Trophoblast cell (in vitro differentiated cells and primary cell): Measurements from ENCODE around the gene COX6A2.
A peak's percentile ranks its signal among the peaks of the same experiment; 100 is the strongest.

Experiments
- DNase-seq, 2 donors: peaks; one replicate each; pipeline ENCODE4 v3.0.0-alpha.2; 2016
- H2AFZ ChIP-seq: 2 replicates; pipeline ENCODE4 v1.6.1; 2013; ENCODE audit warnings: low read length, moderate library complexity, mild to moderate bottlenecking; ENCODE audit not compliant: insufficient read depth, poor library complexity
- H2AK5ac ChIP-seq: 2 replicates; pipeline ENCODE4 v1.6.1; 2013; ENCODE audit warnings: mild to moderate bottlenecking, low read length
- H2BK120ac ChIP-seq: 2 replicates; pipeline ENCODE4 v1.6.1; 2013; ENCODE audit warnings: low read length, mild to moderate bottlenecking, moderate library complexity; ENCODE audit not compliant: insufficient read depth, poor library complexity
- H2BK12ac ChIP-seq: 2 replicates; pipeline ENCODE4 v1.6.1; 2013; ENCODE audit warnings: mild to moderate bottlenecking, low read length, moderate library complexity
- H2BK5ac ChIP-seq: 2 replicates; pipeline ENCODE4 v1.6.1; 2013; ENCODE audit warnings: low read length, low read depth, moderate library complexity, mild to moderate bottlenecking; ENCODE audit not compliant: poor library complexity
- H3K14ac ChIP-seq: 2 replicates; pipeline ENCODE4 v1.6.1; 2013; ENCODE audit warnings: mild to moderate bottlenecking, low read length
- H3K18ac ChIP-seq: 2 replicates; pipeline ENCODE4 v1.6.1; 2013; ENCODE audit warnings: mild to moderate bottlenecking, low read length
- H3K23ac ChIP-seq: 2 replicates; pipeline ENCODE4 v1.6.1; 2013; ENCODE audit warnings: low read length
- H3K27ac ChIP-seq: 2 replicates; pipeline ENCODE4 v1.5.1; 2013; ENCODE audit warnings: low read depth, mild to moderate bottlenecking, inconsistent platforms, low read length, moderate library complexity
- H3K27me3 ChIP-seq: 2 replicates; pipeline ENCODE4 v1.6.1; 2013; ENCODE audit warnings: inconsistent platforms, mild to moderate bottlenecking, low read length, moderate library complexity; ENCODE audit not compliant: insufficient read depth
- H3K36me3 ChIP-seq, 2 experiments: 1 replicate in 1 of 2; 2 replicates in 1 of 2; pipeline ENCODE4 v1.6.1; 2013; ENCODE audit warnings: low read length in 2 of 2, mild to moderate bottlenecking in 2 of 2, moderate library complexity in 1 of 2; ENCODE audit not compliant: insufficient read depth in 2 of 2, control insufficient read depth in 1 of 2
- H3K4ac ChIP-seq: 2 replicates; pipeline ENCODE4 v1.6.1; 2013; ENCODE audit warnings: low read depth, mild to moderate bottlenecking, low read length, moderate library complexity
- H3K4me1 ChIP-seq, 2 experiments: 1 replicate in 1 of 2; 2 replicates in 1 of 2; pipeline ENCODE4 v1.6.1; 2013; ENCODE audit warnings: low read length in 2 of 2, mild to moderate bottlenecking in 2 of 2, moderate library complexity in 1 of 2; ENCODE audit not compliant: insufficient read depth in 2 of 2, control insufficient read depth in 1 of 2
- H3K4me2 ChIP-seq: 2 replicates; pipeline ENCODE4 v1.6.1; 2013; ENCODE audit warnings: inconsistent platforms, mild to moderate bottlenecking, low read length, moderate library complexity
- H3K4me3 ChIP-seq: 2 replicates; pipeline ENCODE4 v1.5.1; 2013; ENCODE audit warnings: mild to moderate bottlenecking, low read depth, low read length, inconsistent platforms
- H3K79me1 ChIP-seq: one replicate; pipeline ENCODE4 v1.6.1; 2013; ENCODE audit warnings: low read length
- H3K79me2 ChIP-seq: 2 replicates; pipeline ENCODE4 v1.6.1; 2013; ENCODE audit warnings: low read length, mild to moderate bottlenecking; ENCODE audit not compliant: control insufficient read depth, insufficient read depth, poor library complexity
- H3K9ac ChIP-seq: 2 replicates; pipeline ENCODE4 v1.6.1; 2013; ENCODE audit warnings: mild to moderate bottlenecking, low read length
- H3K9me3 ChIP-seq: 2 replicates; pipeline ENCODE4 v1.6.1; 2013; ENCODE audit warnings: low read depth, mild to moderate bottlenecking, control low read depth, inconsistent platforms, low read length; ENCODE audit not compliant: insufficient read depth
- H4K12ac ChIP-seq: 2 replicates; pipeline ENCODE4 v1.6.1; 2013; ENCODE audit warnings: low read depth, mild to moderate bottlenecking, low read length, moderate library complexity
- H4K8ac ChIP-seq: 2 replicates; pipeline ENCODE4 v1.6.1; 2013; ENCODE audit warnings: low read depth, mild to moderate bottlenecking, low read length, moderate library complexity
- H4K91ac ChIP-seq: one replicate; pipeline ENCODE4 v1.6.1; 2013; ENCODE audit warnings: low read depth, mild to moderate bottlenecking, low read length, moderate library complexity
- WGBS: extraction: QIAGEN DNeasy Blood & Tissue Kit; methylation state at CpG from one replicate; pipeline ENCODE4 v1.1.7; 2013; ENCODE audit warnings: missing lambda C conversion rate; ENCODE audit not compliant: insufficient read length, insufficient coverage; ENCODE audit errors: extremely low coverage; 5-methylcytosine and 5-hydroxymethylcytosine counted together

COX6A2 gene

DNA sequence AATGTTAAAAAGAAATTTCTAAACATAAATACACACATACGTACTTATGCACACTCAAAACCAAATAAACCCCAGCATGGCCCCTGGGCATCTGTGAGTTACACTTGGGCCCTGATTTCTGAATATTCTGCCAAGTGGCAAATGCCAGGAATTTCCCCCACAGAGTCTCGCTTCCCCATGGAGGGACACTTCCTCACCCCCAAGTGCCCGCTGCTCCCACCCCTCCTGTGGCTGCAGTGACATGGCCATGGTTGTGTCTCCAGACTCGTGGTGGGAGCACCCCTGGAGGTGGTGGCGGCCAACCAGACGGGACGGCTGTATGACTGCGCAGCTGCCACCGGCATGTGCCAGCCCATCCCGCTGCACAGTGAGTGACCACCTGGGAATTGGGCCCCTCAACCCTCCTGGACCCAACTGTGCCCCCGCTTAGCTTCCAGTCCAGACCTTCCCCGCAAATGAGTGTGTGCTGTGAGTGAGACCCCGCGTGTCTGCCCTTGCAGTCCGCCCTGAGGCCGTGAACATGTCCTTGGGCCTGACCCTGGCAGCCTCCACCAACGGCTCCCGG, 31.0 kb downstream of the COX6A2 start:
- H3K36me3 ChIP-seq, result no peaks in the 10 kb centered on the region
- peaks cover 11% of the 10 kb centered on the region for H3K9me3 ChIP-seq
- no peak overlapping the region for H2BK12ac ChIP-seq
- H3K4ac ChIP-seq, result no peak overlapping the region
- no peak overlapping the region for H3K9ac ChIP-seq
- no peaks in the 10 kb centered on the region for H3K79me2 ChIP-seq
- H3K27me3 ChIP-seq, result no peaks in the 10 kb centered on the region
- H3K79me1 ChIP-seq, result no peaks in the 10 kb centered on the region
- no peak overlapping the region for H3K4me3 ChIP-seq
- no CpG with 5 or more reads among the region's 18 CpGs for WGBS
- H4K91ac ChIP-seq, result no peak overlapping the region
- no peak overlapping the region for H2AFZ ChIP-seq
- no peak overlapping the region for H2AK5ac ChIP-seq
- H3K4me1 ChIP-seq, result no peaks in the 10 kb centered on the region
- H3K4me2 ChIP-seq, result no peak overlapping the region
- no peak overlapping the region for H3K14ac ChIP-seq
- peak overlapping the region; percentile 45 for H4K12ac ChIP-seq
- H2BK5ac ChIP-seq, result no peak overlapping the region
- no peak overlapping the region for H3K23ac ChIP-seq
- no peak overlapping the region for H4K8ac ChIP-seq
- DNase-seq, result peak in 1 of 2 donors; percentile 10
- no peak overlapping the region for H2BK120ac ChIP-seq
- no peak overlapping the region for H3K27ac ChIP-seq
- H3K18ac ChIP-seq, result no peak overlapping the region

DNA sequence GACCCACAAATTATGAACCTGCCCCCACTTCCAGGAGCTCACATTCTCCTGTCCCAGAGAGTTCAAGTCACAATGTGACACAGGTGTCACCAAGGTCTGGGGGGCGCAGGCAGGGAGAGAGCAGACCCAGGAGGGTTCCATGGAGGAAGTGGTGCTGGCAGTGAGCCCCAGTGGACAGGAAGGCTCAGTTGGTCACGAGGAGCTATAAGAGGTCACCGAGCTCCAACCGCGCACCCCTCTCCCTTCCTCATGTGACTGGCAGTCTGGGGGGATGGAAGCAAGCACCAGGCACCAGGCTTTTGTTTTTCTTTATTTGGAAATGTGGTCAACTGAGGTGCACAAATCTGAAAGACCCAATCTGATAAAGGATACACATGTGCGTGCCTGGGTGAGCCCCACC, 32.5 kb downstream of the COX6A2 start:
- Histone ChIP-seq H2AK5ac (no peak overlapping the region), H4K91ac (no peak overlapping the region), H3K4me2 (no peak overlapping the region), H2BK120ac (no peak overlapping the region), H3K36me3 (no peaks in the 10 kb centered on the region), H3K4me1 (no peaks in the 10 kb centered on the region), H3K79me2 (no peaks in the 10 kb centered on the region), H3K14ac (no peak overlapping the region), H2BK5ac (no peak overlapping the region), H3K27me3 (no peaks in the 10 kb centered on the region), H3K4me3 (no peak overlapping the region), H2AFZ (no peak overlapping the region), H3K18ac (no peak overlapping the region), H4K8ac (no peak overlapping the region), H3K23ac (no peak overlapping the region), H3K4ac (no peak overlapping the region), H3K27ac (no peak overlapping the region), H2BK12ac (no peak overlapping the region), H3K9me3 (peaks cover 11% of the 10 kb centered on the region), H3K79me1 (no peaks in the 10 kb centered on the region), H4K12ac (no peak overlapping the region), H3K9ac (no peak overlapping the region)
- no CpG with 5 or more reads among the region's 6 CpGs for WGBS
- no peak for DNase-seq

DNA sequence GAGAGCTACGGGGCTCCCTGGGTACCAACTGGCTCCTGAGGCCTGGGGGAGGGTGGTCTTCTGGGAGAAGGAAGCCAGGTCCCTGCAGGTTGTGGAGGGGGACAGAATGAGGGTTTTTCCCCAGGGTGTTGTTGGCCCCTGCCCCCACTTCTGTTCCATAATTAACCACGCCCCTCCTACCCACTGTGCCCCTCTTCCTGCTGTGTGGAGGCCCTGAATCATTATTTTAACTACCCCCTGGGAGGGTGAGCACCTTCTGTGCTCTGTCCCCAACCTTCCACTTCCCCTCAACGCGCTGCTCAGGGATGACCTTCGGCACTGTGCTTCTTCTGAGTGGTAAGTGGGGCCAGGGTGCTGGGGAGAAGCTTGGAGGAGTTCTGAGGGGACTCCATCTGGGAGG, 35.1 kb downstream of the COX6A2 start, which contains the start of gene ITGAD:
TSS of gene ITGAD (plus strand) at position 280 of the 400 bp plus-strand sequence. CDS start at position 306, 26 bp downstream.
- H2BK120ac ChIP-seq, result no peak within 1 kb of the TSS
- no peak within 1 kb of the TSS for H3K9ac ChIP-seq
- no peak within 1 kb of the TSS for H2AK5ac ChIP-seq
- no peak within 1 kb of the TSS for H4K8ac ChIP-seq
- no peak within 1 kb of the TSS for H2AFZ ChIP-seq
- H3K36me3 ChIP-seq, result no peaks in the 10 kb centered on the region
- no peak within 1 kb of the TSS for H2BK5ac ChIP-seq
- no peak within 1 kb of the TSS for H3K14ac ChIP-seq
- no peaks in the 10 kb centered on the region for H3K79me1 ChIP-seq
- no peak within 1 kb of the TSS for H2BK12ac ChIP-seq
- H3K79me2 ChIP-seq, result no peaks in the 10 kb centered on the region
- no peaks in the 10 kb centered on the region for H3K9me3 ChIP-seq
- DNase-seq, result no peak
- no peak within 1 kb of the TSS for H3K18ac ChIP-seq
- H3K23ac ChIP-seq, result no peak within 1 kb of the TSS
- no peak within 1 kb of the TSS for H3K4ac ChIP-seq
- no peak within 1 kb of the TSS for H3K27ac ChIP-seq
- H4K12ac ChIP-seq, result no peak within 1 kb of the TSS
- H4K91ac ChIP-seq, result no peak within 1 kb of the TSS
- no peak within 1 kb of the TSS for H3K4me2 ChIP-seq
- no peak within 1 kb of the TSS for H3K4me3 ChIP-seq
- no CpG with 5 or more reads among the region's 5 CpGs for WGBS
- no peaks in the 10 kb centered on the region for H3K27me3 ChIP-seq
- H3K4me1 ChIP-seq, result no peaks in the 10 kb centered on the region

DNA sequence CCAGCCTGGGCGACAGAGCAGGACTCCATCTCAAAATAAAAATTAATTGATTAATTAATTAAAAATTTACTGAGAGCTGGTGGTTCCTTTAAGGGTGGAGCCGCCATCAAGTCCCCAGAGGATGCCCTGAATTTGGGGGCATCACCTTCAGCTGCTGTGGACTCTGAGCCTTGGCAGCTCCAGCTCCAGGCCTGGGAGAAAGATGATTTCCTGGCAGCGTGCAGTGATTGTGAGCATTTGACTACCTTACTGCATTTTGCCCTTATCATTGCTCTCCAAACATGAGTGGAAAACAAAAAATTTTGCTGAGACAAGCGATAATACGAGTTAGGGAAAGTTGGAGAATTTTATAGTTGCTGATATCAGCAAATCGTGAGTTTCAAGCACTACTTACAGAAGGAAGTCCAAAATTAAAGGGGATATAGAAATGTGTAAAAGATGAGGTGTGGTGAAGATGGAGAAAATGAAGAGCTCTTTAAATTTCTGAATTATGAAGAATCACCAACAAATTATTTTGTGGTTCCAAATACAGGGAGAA, 37.6 kb downstream of the COX6A2 start:
- no peak overlapping the region for H3K27ac ChIP-seq

More for the DNA sequence above, 37.6 kb downstream of the COX6A2 start:
- Histone ChIP-seq H2BK120ac (no peak overlapping the region), H3K4me3 (no peak overlapping the region), H3K36me3 (no peaks in the 10 kb centered on the region), H3K18ac (no peak overlapping the region), H3K4ac (no peak overlapping the region), H3K9me3 (peaks cover 3% of the 10 kb centered on the region), H3K14ac (no peak overlapping the region), H2AFZ (no peak overlapping the region), H4K8ac (no peak overlapping the region), H2BK12ac (no peak overlapping the region), H3K9ac (no peak overlapping the region), H3K4me1 (no peaks in the 10 kb centered on the region), H3K27me3 (no peaks in the 10 kb centered on the region), H4K12ac (no peak overlapping the region), H2BK5ac (no peak overlapping the region), H4K91ac (no peak overlapping the region), H2AK5ac (no peak overlapping the region), H3K23ac (no peak overlapping the region), H3K79me2 (no peaks in the 10 kb centered on the region), H3K79me1 (no peaks in the 10 kb centered on the region), H3K4me2 (no peak overlapping the region)
- no CpG with 5 or more reads among the region's 6 CpGs for WGBS
- DNase-seq, result no peak
